Calu3 (cell line): Measurements from ENCODE around the gene CSTPP1. TPM values are rescaled to one million over a fixed set of nuclear protein-coding genes. Genes with fewer than 3 reads are reported as not detected.

Experiments
- BruUV-seq: library from RNA; stranded (reverse); fragments of 400-500 nt; replicated peaks from 2 replicates; lab custom pipeline; 2021; lab: Mats Ljungman, UMichigan
- CTCF ChIA-PET: fragments of 300-600 bp; sonication (Branson Sonifier 250); formaldehyde crosslinking; loops from one replicate; lab custom pipeline; 2022; ENCODE audit warnings: antibody characterized with exemption; lab: Charles Lee
- DNase-seq: peaks from one replicate; pipeline ENCODE4 v3.0.0; 2022
- H3K27ac Mint-ChIP-seq: one replicate; pipeline ENCODE4 v1.8.0; 2022; ENCODE audit warnings: mixed read lengths; ENCODE audit not compliant: unreplicated experiment
- H3K27me3 Mint-ChIP-seq: one replicate; pipeline ENCODE4 v1.8.0; 2022; ENCODE audit warnings: mixed read lengths; ENCODE audit not compliant: unreplicated experiment
- H3K36me3 Mint-ChIP-seq: one replicate; pipeline ENCODE4 v1.8.0; 2022; ENCODE audit warnings: mild to moderate bottlenecking, moderate library complexity, mixed read lengths; ENCODE audit not compliant: insufficient read depth, unreplicated experiment
- H3K4me1 Mint-ChIP-seq: one replicate; pipeline ENCODE4 v1.8.0; 2022; ENCODE audit warnings: mild to moderate bottlenecking, low read depth, mixed read lengths; ENCODE audit not compliant: unreplicated experiment
- H3K4me3 Mint-ChIP-seq: one replicate; pipeline ENCODE4 v1.8.0; 2022; ENCODE audit warnings: mild to moderate bottlenecking, low read depth, moderate library complexity, mixed read lengths; ENCODE audit not compliant: unreplicated experiment
- H3K9me3 Mint-ChIP-seq: one replicate; pipeline ENCODE4 v1.8.0; 2022; ENCODE audit warnings: low read depth, mixed read lengths; ENCODE audit not compliant: unreplicated experiment
- intact Hi-C: fragments of 100-400 bp; cut with micrococcal nuclease; formaldehyde crosslinking; loops from one replicate; pipeline ENCODE4 v1.10.0; 2022; ENCODE audit not compliant: unreplicated experiment
- total RNA-seq: library from RNA; stranded (reverse); gene quantifications from 2 replicates; pipeline ENCODE4 v1.2.3, GENCODE V29; 2022
- TF ChIP-seq, protein P1 (sequence below): fragments of 200-600 bp; IDR thresholded peaks from one replicate; pipeline ENCODE4 v1.8.0; 2022; ENCODE audit warnings: antibody characterized with exemption; ENCODE audit not compliant: unreplicated experiment

Gene CSTPP1
- total RNA-seq, 1 experiment from 2014 or later: 23.2 TPM

- H3K4me3 Mint-ChIP-seq: no peak overlapping the region
- H3K4me1 Mint-ChIP-seq: no peaks in the 10 kb centered on the region
- intact Hi-C loops: no loop called here
- DNase-seq: no peak
- H3K36me3 Mint-ChIP-seq: no peaks in the 10 kb centered on the region
- no peak overlapping the region for H3K27ac Mint-ChIP-seq
- CTCF ChIA-PET: no interaction called here
- TF ChIP-seq, protein P1, sequence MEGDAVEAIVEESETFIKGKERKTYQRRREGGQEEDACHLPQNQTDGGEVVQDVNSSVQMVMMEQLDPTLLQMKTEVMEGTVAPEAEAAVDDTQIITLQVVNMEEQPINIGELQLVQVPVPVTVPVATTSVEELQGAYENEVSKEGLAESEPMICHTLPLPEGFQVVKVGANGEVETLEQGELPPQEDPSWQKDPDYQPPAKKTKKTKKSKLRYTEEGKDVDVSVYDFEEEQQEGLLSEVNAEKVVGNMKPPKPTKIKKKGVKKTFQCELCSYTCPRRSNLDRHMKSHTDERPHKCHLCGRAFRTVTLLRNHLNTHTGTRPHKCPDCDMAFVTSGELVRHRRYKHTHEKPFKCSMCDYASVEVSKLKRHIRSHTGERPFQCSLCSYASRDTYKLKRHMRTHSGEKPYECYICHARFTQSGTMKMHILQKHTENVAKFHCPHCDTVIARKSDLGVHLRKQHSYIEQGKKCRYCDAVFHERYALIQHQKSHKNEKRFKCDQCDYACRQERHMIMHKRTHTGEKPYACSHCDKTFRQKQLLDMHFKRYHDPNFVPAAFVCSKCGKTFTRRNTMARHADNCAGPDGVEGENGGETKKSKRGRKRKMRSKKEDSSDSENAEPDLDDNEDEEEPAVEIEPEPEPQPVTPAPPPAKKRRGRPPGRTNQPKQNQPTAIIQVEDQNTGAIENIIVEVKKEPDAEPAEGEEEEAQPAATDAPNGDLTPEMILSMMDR: no peak
- no peaks in the 10 kb centered on the region for H3K9me3 Mint-ChIP-seq
- no TSS peak for BruUV-seq
- no peaks in the 10 kb centered on the region for H3K27me3 Mint-ChIP-seq
These were observed 210.7 kb downstream of the CSTPP1 start for GRCh38 chr11:47147250-47147649.

GRCh38 chr11:47147681-47148080 lies 211.1 kb downstream of the CSTPP1 start:
- H3K27ac Mint-ChIP-seq: no peak overlapping the region
- no peak for DNase-seq

DNA sequence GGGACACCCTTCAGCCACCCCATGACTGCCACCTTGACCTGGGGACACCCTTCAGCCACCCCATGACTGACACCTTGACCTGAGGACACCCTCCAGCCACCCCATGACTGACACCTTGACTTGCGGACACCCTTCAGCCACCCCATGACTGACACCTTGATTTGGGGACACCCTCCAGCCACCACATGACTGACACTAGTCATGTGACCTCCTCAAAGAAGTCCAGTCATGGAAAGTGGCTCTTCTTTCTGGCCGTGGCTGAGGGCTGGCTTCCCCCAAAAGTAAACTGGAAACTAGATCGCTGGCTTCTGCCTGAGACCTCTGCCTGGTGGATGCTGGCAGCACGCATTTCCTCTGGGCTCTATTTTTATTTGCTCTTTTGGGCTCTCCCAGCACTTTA lies 211.7 kb downstream of the CSTPP1 start:
- H3K4me3 Mint-ChIP-seq: no peak overlapping the region
- CTCF ChIA-PET: no interaction called here

More at GRCh38 chr11:47147681-47148080, 211.1 kb downstream of the CSTPP1 start:
- no peak overlapping the region for H3K4me3 Mint-ChIP-seq
- no peaks in the 10 kb centered on the region for H3K36me3 Mint-ChIP-seq
- intact Hi-C loops: no loop called here
- H3K4me1 Mint-ChIP-seq: no peaks in the 10 kb centered on the region
- H3K27me3 Mint-ChIP-seq: no peaks in the 10 kb centered on the region
- CTCF ChIA-PET: no interaction called here
- no TSS peak for BruUV-seq
- TF ChIP-seq, protein P1: no peak
- no peaks in the 10 kb centered on the region for H3K9me3 Mint-ChIP-seq

DNA sequence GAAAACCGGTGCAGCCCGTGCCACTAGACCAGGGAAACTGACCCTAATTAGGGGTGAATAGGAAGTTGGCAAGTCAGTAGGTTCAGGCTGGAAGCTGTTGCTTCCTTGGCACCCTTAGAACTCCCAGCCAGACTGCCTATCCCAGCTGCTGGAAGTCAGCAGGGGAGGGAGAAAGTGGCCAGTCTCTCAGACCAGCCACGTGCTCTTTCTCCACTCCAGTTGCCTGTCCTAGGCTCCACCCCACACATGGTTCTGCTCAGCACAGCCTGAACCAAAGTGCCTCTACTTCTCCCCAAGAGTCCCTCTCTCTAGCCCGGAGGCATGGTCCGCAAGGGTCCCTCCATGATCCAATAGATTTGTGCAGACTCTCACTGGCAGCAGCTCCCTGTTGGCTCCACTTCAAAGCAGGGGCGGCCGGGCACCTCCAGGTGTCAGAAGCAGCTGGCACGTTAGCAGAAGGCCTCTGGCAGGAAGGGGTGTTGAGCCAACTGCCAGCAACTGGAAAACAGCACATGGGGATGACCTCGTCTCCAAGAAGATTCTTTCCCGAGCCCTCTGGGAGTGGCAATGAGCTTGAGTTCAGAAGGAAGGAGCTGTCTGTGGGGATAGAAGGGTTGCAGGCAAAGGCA lies 212.5 kb downstream of the CSTPP1 start:
- H3K4me1 Mint-ChIP-seq: no peaks in the 10 kb centered on the region
- DNase-seq: no peak

More for the DNA sequence above, 211.7 kb downstream of the CSTPP1 start:
- no peaks in the 10 kb centered on the region for H3K27me3 Mint-ChIP-seq
- DNase-seq: no peak
- TF ChIP-seq, protein P1: no peak
- no peak overlapping the region for H3K27ac Mint-ChIP-seq
- no peaks in the 10 kb centered on the region for H3K4me1 Mint-ChIP-seq
- BruUV-seq: no TSS peak
- intact Hi-C loops: no loop called here
- H3K9me3 Mint-ChIP-seq: no peaks in the 10 kb centered on the region
- H3K36me3 Mint-ChIP-seq: peaks cover 4% of the 10 kb centered on the region

More for the DNA sequence above, 212.5 kb downstream of the CSTPP1 start:
- CTCF ChIA-PET: interaction anchor here (0.6 kb wide), 1 partner anchor 551 kb away, joined by 6 read pairs; no protein-coding TSS in a partner anchor
- peaks cover 5% of the 10 kb centered on the region for H3K36me3 Mint-ChIP-seq
- no TSS peak for BruUV-seq
- no peaks in the 10 kb centered on the region for H3K27me3 Mint-ChIP-seq
- intact Hi-C loops: no loop called here
- TF ChIP-seq, protein P1: no peak
- H3K9me3 Mint-ChIP-seq: no peaks in the 10 kb centered on the region
- no peak overlapping the region for H3K4me3 Mint-ChIP-seq
- H3K27ac Mint-ChIP-seq: no peak overlapping the region
